Measurements from ENCODE around the gene CCL11. TPM values are rescaled to one million over a fixed set of nuclear protein-coding genes. Genes with fewer than 3 reads are reported as not detected.

CCL11 gene
- total and polyA plus RNA-seq, 2 of the 8 experiments (the other 6 are each of a cell fraction or from before 2014, with no cell fraction given), result not detected

- POLR2A ChIA-PET (ENCODE audit: partially characterized antibody), result no interaction called here
- Histone ChIP-seq H3K9ac (replicated peaks in 1 of 4; ENCODE audit: extremely low read depth in 1 of 4, low read depth in 3 of 4, low read length in 3 of 4) (no peak overlapping the region), H3K27ac (ENCODE audit: low read depth, low read length) (no peak overlapping the region), H3K23ac (ENCODE audit: insufficient read length) (no peak overlapping the region), H3K23me2 (ENCODE audit: low read depth, low read length) (no peaks in the 10 kb centered on the region), H3K18ac (ENCODE audit: extremely low read depth, low read length) (no peak overlapping the region), H3K36me3 (ENCODE audit: control insufficient read depth in 2 of 4, insufficient read depth in 4 of 4, low read length in 3 of 4) (no peaks in the 10 kb centered on the region), H2AFZ (ENCODE audit: low read length) (no peak overlapping the region), H2BK15ac (ENCODE audit: low read length) (no peak overlapping the region), H3K4me1 (replicated peaks in 1 of 4; ENCODE audit: control insufficient read depth in 3 of 4, insufficient read depth in 4 of 4, low read length in 3 of 4) (no peaks in the 10 kb centered on the region), H3K4me3 (ENCODE audit: extremely low read depth in 1 of 4, insufficient read depth in 2 of 4, low read depth in 3 of 4, low read length in 4 of 4) (no peak overlapping the region), H4K20me1 (replicated peaks in 1 of 2; ENCODE audit: control insufficient read depth in 1 of 2, insufficient read depth in 2 of 2, low read length in 2 of 2) (no peaks in the 10 kb centered on the region), H3K27me3 (replicated peaks in 1 of 4; ENCODE audit: control insufficient read depth in 3 of 4, extremely low read depth in 1 of 4, insufficient read depth in 3 of 4, low read length in 3 of 4) (peaks cover 0 to 6% (median 4%) of the 10 kb centered on the region in 4 experiments; a peak in 4 of 7 replicates), H4K5ac (ENCODE audit: insufficient read length, low read depth, low read length) (no peak overlapping the region), H3K4me2 (ENCODE audit: insufficient read depth in 1 of 2, low read depth in 2 of 2, low read length in 2 of 2) (no peak overlapping the region), H2BK120ac (replicated peaks; ENCODE audit: low read depth, low read length) (no peak overlapping the region), H3K4ac (replicated peaks; ENCODE audit: insufficient read length, low read depth, low read length) (no peak overlapping the region), H4K91ac (replicated peaks; ENCODE audit: insufficient read length, low read length) (no peak overlapping the region), H3K79me2 (ENCODE audit: control insufficient read depth in 1 of 2, insufficient read depth in 2 of 2, low read length in 2 of 2) (no peaks in the 10 kb centered on the region), H3K56ac (replicated peaks; ENCODE audit: insufficient read length, low read depth, low read length) (no peak overlapping the region), H4K8ac (ENCODE audit: extremely low read depth, insufficient read depth, low read length) (no peak overlapping the region), H3K14ac (ENCODE audit: insufficient read length) (no peak overlapping the region), H2BK5ac (ENCODE audit: low read depth, low read length) (no peak overlapping the region), H2AK5ac (ENCODE audit: low read depth, low read length) (no peak overlapping the region), H2BK20ac (ENCODE audit: low read length) (no peak overlapping the region), H2BK12ac (ENCODE audit: low read depth, low read length) (no peak overlapping the region), H3K9me3 (ENCODE audit: insufficient read depth in 2 of 2, low read depth in 1 of 2, low read length in 1 of 2) (no peaks in the 10 kb centered on the region), H3K79me1 (ENCODE audit: low read depth, low read length) (no peaks in the 10 kb centered on the region)
- DNase-seq (ENCODE audit: low read depth in 1 of 2, low spot score in 2 of 2) (no peak), FAIRE-seq (no peak)
- TF ChIP-seq SP2 (IDR thresholded peaks at IDR 0.05; ENCODE audit: low read length), result no peak
- no peak for TF ChIP-seq ASH2L (IDR thresholded peaks at IDR 0.05; ENCODE audit: low read length)
- no peak for TF ChIP-seq CHD1 (IDR thresholded peaks at IDR 0.05; ENCODE audit: low read depth, low read length)
- CTCF ChIA-PET (ENCODE audit: partially characterized antibody), result interaction anchor here (0.7 to 13.3 kb wide), 12 partner anchors 10 to 158 kb away, joined by 3 to 210 read pairs (median 3); partner anchors contain the start of genes CCL1 and CCL13
- WGBS, 2 experiments (ENCODE audit: extremely low coverage in 1 of 2, insufficient coverage in 1 of 2, insufficient read length in 1 of 2, insufficient replicate concordance in 2 of 2, low coverage in 1 of 2, low lambda C conversion rate in 2 of 2, missing lambda C conversion rate in 1 of 2), result 80% methylated on average over 3 of the region's 3 CpGs; no CpG with 5 or more reads in 1 of the 2 experiments
These were observed 15.3 kb downstream of the CCL11 start for GRCh38 chr17:34300652-34301370.
